ENCODE data around the gene GOLGA6L2.
"Not testable (repeated sequence)": the region's sequence is repeated elsewhere in the genome, so short reads cannot be mapped to it uniquely, and the experiment has no call there.

Gene GOLGA6L2

DNA sequence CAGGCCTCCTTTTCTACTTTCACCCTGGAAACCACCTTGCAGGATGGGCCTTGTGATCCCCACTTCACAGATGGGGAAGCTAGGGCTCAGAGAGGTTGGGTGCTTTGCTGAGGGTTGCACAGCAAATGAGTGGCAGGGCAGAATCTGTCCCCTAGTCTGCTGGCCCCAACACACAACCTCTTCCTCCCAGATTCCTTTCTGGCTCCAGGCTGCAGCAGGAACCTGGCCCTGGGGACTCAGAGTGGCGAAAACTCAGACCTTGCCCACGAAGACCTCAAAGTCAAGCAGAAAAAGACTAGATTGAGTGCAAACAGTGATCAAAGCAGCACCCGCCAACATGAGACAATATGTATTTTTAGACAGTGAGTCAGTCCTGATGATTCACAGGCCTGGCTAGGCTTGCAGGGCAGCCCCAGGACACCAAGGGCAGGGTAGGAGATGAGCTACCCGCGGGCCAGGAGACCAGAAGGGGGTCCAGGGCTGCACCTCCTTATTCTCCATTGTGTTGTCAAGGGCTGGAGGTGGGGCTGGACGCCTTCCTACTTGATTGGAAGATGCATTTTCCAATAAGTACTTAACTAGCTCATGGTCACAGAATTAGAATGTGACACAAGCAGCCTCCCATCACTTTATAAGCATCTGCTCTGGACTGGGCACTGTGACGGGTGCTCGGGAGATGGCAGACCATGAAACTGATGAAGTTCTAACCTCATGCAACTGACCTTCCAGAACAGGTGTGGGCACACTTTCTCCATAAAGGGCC lies 23.9 kb downstream of the GOLGA6L2 start:
- no peak for DNase-seq

DNA sequence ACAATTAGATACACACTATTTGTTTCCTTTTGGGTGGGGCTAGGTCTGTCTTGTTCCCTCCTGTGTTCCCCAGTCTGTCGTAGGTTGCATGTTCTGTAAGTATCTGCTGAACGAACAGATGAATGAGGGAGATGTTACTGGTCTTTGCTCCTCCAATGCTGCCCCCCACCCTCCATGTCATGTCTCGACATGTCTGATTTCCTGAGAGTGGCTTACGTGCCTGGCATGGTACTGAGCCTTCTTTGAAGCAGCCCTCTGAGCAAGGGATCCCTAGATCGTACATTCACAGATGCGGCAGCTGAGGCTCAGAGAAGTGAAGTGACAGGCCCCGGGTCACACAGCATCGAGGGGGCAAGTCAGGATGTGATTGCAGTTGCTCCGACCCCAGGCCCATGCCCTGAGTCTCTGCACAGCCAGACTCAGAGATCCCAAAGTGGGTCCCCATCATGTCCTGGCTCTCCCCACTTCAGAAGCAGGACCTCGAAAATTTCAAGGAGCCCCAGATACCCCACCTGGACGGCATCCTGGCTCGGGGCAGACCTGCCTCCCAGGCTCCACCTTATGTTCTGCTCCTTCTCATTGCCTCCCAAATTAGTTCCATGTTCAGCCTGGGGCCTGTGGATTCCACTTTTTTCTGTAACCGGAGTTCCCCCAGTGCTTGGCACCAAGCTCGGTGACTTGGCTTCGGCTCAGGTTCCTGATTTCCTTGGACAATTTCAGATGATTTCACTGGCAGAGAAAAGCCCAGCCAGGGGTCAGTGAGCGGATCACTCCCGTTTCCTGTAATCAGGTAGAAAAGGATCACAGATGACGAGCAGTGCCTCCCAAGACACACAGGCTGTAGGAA lies 24.7 kb downstream of the GOLGA6L2 start:
- DNase-seq: no peak

DNA sequence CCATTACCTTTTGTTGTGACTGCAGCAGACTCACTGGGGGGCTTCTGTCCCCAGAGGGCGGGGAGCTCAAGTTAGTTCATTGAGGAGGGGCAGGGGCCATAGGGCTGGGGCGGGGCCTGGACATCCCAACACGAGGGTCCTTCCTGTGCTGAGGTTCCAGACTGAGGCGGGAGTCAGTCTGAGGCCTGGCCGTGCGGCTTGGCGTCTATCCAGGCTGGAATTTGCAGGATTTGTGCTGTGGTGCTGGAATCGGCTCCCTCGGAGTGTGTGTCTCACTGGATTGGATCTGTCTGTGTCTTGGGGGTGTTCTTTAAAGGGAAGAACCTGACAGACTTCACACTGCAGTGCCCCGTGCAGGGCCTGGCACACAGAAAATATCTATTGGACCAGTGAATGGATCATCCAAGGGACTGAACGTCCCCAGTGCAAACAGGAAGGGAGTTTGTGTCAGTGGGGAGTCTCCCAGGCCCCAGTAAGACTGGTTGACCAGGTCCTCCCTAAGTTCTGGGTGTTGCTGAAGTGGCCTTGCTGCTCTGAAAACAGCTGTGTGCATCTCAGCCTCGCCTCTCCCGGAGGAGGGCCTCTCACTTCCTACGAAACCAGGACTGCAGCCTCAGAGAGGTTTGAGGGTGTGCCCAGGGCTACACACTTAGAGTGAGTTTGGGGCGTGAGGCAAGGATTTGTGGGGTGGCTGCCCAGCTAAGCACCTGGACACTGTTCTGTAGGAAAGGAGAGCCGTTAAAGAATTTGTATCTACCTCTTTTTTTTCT lies 26.1 kb downstream of the GOLGA6L2 start:
- no peak for DNase-seq

DNA sequence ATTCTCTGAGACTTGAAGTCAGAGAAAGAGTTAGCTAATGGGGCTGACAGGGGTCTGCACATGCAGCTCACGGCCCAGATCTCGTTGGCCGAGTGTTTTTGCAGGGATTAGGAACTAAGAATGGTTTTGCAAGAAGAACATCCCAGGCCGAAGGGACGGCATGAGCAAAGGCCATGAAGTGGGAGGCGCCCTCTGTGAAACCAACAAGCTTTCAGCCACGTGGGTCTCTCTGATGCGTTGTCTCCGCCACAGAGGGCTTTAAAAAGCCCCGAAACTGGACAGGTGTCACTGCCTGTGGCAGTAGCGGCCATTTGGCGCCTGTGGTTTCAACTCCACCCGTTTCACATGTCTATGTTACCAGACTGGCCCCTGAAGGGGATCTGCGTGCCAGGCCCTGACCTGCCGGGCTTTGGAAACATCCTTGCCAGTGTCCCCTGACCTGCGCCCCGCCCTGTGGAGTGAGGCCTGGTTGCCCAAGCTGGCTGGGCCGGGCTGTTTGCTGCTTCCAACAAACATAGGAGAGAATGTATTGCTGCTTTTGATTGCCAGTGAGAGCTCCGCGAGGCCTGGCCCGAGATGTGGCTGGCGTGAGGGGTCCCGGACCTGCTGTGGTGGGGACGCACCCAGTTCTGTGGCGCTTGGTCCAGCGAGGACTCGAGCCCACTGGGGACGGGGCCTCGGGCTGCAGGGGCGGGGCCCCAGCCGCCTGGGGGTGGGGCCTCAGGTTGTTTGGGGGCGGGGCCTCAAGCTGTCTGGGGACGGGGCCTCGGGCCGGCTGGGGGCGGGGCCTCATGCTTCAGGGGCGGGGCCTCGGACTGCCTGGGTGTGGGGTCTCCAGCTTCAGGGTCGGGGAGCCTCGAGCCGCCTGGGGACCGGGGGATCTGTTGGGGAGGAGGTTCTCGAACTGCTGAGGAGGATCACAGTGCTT lies 30.4 kb downstream of the GOLGA6L2 start:
- DNase-seq: no peak

DNA sequence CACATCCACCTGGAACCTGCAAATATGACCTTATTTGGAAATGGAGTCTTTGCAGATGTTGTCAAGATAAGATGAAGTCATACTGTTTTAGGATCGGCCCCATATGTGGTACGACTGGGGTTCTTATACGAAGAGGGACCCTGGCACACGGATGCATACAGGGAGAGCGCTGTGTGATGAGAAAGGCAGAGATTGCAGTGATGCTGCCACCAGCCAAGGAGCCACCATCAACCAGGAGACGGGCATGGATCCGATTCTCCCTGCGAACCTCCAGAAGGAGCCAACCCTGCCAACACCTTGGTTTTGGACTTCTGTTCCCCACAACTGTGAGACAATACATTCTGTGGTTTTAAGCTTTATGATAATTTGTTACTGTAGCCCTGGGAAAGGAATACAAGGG lies 31.2 kb downstream of the GOLGA6L2 start:
- not testable (repeated sequence) for DNase-seq

DNA sequence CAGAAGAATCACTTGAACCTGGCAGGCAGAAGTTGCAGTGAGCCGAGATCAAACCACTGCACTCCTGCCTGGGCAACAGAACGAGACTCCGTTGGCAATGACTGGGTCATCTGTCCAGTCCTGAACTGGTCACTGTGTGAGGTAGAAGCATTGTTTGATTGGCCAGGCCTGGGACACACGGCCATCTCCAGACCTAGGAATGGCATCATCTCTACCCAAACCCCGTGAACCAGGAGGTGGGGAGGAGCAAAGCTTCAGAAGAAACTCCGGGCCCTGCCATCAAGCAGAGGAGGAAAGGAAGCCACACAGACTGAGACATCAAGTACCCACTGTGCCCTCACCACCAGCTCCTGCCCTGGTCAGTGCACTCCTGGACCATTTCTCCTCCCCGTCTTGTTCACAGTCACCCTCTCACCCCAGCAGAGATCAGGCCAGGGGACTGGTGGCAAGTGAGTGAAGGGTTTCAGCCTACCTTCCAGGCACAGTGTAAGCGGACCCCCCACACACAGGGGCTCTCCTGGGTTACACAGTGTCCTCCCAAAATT lies 31.6 kb downstream of the GOLGA6L2 start:
- no peak for DNase-seq

DNA sequence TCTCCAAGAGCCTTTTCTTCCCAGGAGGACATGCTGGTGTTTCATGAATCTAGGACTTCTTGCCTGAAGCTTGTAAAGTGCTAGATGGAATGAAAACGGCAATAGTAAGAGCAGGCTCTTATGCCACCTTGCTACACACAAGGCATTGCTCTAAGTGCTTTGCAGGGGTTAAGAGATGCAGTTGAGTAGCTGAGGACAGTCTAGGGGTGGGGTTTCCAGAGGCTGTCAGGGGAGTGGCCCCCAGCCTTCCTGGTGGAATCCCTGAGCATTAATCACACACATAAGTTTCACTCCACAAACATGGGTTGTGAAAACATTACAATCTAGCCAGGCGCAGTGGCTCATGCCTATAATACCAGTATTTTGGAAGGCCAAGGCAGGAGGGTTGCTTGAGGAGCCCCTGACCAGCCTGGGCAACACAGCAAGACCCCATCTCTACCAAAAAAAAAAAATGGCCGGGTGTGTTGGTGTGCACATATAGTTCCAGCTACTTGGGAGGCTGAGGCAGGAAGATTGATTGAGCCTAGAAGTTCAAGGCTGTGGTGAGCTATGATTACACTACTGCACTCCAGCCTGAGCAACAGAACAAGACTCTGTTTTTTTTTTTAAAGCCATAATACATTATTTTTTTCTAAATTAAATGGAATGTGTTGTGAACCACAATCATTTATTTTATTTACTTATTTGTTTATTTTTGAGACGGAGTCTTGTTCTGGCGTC lies 34.0 kb downstream of the GOLGA6L2 start:
- not testable (repeated sequence) for DNase-seq

DNA sequence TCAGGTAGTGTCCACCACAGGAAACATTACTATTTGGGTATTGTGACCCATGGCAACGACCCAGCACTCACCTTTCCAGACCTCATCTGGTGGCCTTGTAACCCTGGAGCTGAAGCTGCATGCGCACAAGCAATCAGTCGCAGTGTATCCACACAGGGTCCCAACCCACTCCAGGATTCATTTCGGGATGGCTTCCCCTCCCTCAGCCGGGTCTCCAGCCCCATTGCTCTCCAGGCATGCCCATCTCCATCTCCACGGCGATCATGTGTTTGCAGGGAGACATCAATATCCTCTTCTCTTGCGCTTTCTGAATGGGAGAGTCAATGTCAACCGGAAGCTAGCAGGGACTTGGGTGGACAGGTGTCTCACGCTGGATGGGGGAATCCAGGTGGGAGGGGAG lies 35.2 kb downstream of the GOLGA6L2 start:
- no peak for DNase-seq

DNA sequence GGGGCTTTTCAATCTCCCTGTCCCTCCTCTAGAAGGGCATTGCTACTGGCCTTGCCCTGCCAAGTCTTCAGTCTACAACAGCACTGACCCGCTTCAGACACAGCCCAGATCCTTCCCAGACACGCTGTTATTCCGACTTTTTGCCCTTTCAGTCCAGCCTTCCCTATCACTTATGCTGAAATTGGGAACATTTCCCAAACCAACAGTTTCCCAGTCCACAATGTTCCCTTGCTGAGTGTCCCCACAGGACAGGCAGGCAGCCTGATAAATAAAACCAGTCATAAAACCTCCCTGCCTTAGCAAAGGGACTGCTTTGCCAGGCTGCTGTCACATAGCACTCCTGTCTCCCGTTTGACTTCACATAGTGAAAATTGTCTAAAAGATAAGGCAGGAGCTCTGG lies 43.5 kb downstream of the GOLGA6L2 start:
- no peak for DNase-seq

DNA sequence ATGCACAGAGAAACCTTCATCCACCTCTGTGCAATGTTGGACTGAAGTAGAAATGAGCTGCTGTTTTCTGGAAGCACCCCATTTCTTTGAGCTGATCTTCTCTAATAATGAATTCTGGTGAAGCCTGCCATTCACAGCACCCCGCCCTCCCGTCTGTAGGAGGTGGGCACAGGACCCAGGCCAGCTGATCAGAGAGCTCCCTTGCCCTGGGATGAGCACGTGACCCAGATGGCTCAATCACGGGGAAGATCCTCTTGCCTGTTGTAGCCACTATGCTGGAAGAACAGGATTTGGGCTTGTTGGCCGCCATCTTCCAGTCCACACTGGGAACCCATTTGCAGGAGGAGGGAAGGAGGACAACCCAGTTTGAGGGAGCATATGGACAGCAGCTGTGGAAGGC lies 44.5 kb downstream of the GOLGA6L2 start:
- DNase-seq: no peak

DNA sequence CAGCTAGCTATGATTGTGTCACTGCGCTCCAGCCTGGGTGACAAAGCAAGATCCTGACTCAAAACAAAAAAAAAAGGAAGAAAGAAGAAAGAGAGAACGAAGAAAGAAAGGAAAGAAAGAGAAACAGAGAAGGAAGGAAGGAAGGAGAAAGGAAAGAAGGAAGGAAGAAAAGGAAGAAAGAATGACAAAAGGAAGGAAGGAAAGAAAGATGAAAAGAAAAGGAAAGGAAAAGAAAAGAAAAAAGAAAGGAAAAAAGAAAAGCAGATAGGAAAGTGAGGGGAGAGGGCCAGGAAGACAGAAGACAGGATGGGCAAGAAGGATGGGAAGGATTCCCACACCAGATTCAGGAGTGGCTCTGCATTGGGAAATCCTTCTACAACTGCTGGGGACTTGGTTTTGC lies 44.9 kb downstream of the GOLGA6L2 start:
- no peak for DNase-seq

DNA sequence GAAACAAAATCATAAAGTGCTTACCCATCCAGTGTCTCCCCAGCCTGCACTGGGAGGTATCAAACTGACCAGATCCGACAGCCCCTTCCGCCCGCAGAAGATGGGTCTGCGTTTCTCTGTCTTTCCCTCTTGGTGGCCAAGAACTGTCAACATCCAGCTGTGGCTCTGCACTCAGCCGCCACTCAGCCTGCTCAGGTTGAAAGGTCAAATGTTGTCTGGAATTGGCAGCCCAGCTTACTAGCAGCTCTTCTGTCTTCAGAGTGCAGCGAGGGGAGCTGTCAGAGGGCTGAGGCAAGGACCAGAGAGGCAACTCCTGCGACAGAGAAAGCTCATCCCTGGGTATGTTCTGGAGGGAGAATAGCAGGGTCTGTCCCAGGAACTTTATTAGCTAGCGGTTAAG lies 45.4 kb downstream of the GOLGA6L2 start:
- no peak for DNase-seq

DNA sequence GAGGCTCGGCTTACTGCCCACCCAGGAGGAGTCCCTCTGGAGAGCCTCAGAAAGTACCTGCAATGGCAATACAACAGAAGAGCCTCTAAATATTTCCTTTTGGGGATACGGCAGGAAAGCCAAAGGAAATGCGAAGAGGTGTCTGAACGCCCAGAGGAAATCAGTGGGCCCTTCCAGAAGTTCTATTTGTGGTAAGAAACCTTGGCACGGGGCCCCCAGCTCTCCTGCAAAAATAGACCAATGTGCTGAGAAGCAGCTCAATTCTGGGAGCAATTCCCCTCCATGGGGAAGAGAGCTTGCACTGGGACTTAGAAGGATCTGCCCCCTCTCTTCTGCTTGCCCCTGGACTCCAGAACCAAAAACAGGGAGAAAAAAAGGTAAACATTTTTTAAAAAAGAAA lies 47.8 kb downstream of the GOLGA6L2 start:
- not testable (repeated sequence) for DNase-seq

DNA sequence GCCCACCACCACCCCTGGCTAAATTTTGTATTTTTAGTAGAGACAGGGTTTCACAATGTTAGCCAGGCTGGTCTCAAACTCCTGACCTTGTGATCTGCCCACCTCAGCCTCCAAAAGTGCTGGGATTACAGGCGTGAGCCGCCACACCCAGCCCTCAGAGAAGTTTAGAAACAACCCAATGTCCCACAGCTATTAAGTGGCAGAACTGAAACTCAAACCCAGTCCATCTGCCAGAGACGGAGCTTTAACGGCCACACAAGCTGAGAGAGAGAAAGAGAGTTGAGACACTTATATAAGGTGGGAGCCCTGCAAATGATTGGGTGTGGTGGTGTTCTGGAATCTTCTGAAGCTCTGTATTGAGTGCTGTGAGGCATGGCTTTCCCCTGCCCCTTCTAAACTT lies 48.7 kb downstream of the GOLGA6L2 start:
- not testable (repeated sequence) for DNase-seq

DNA sequence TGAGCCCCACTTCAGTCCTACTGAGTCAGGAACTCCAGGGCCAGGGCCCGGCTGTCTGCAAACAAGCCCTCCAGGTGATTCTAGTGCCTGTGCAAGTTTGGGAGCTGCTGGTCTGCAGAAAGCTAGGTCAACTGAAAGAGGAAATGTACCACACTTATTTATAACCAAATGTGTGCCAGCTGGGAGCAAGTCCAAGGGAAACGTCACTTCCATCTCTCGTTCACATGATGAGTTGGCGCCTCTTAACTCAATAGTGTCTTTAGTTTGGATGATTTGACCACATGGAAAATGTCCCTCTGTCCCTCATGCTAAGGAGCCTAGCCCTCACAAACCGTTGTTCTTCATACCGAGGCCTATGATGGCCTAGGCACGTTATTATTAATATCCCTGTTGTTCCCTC lies 49.3 kb downstream of the GOLGA6L2 start:
- no peak for DNase-seq

DNA sequence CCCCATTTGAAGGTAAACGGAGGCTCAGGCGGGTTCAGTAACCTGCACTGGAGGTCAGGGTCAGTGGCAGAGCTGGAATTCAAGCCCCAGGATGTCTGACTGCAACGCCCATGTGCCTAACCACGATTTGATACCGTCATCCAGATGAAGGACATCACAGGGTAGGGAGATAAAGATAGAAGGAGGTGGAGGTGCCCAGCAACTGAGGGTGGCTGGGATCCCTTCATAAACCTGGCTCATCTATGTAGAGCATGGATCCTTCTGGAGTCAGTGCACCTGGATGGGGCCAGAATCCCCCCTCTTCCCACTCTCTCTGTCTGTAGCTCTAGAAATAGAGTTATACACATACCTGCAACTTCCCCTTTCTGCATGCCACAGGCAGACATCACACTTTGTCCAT lies 51.2 kb downstream of the GOLGA6L2 start:
- DNase-seq: no peak

DNA sequence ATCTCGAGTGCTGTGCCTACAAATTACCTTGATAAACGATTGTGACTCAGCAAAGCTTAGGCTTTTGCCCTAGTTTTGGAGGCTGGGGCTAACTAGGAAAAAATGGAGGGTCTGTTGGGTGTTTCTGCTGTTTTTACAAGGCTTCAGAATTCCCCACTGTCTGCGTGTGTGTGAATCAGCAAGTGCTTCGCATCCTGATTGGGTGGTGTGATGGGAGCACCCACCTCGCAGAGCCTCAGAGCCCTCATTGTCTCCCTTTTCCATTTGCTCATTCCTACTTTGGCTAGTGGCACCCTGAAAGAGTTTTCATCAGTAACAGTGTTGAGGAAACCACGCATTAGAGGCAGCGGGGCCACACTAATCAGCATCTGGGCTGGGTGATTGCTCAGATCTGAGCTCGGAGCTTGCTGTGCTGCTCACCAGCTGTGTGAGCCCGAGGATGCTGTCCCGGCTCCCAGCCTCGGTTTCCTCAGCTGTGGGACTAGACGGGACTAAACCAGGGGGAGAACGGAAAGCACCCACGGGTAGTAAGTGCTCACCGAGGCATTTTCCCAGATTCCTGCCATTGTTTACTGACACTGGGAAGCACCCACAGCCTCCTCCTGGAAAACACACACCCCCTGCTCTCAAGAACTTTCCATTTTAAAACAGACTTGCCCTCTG lies 51.9 kb downstream of the GOLGA6L2 start:
- DNase-seq: no peak
